Right lobe of liver (tissue), 4 donors: ENCODE measurements around the gene TMEM125.

Experiments
- POLR2A ChIP-seq: fragments of 450-650 bp; IDR thresholded peaks from one replicate; pipeline ENCODE4 v1.6.1; 2017; ENCODE audit warnings: antibody characterized with exemption, mild to moderate bottlenecking
- TF ChIP-seq, protein P1 (sequence below), 4 donors: fragments of 200-600 bp in 3 of 4; fragments of 450-650 bp in 1 of 4; IDR thresholded peaks; one replicate each; pipeline versions ENCODE4 v1.5.1 to v1.8.0; 2016 to 2022; ENCODE audit warnings: antibody characterized with exemption in 4 of 4, mild to moderate bottlenecking in 2 of 4
- donor health status: DM: no; HTN: no; CAD: no.
- donor health status: DM: no; HTN: no; CAD: no.
- donor health status: DM: no; HTN: yes; CAD: no.

DNA sequence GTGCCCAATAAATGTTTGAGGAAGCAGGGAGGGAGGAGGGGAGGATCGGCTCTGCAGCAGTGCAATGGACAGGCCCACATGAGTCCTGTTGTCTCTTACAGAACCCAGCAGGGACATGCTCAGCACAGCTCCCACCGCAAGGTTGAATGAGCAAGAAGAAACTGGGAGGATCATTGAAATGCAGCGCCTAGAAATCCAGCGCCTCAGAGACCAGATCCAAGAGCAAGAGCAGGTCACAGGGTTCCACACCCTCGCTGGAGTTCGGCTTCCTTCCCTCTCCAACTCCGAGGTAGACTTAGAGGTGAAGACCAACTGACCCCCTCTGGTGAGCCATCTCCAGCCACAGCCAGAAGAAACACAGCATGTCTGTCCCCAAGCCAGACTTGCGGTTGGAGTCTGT, 15.9 kb upstream of the TMEM125 start:
- no peak for TF ChIP-seq POLR2A
- TF ChIP-seq, protein P1, sequence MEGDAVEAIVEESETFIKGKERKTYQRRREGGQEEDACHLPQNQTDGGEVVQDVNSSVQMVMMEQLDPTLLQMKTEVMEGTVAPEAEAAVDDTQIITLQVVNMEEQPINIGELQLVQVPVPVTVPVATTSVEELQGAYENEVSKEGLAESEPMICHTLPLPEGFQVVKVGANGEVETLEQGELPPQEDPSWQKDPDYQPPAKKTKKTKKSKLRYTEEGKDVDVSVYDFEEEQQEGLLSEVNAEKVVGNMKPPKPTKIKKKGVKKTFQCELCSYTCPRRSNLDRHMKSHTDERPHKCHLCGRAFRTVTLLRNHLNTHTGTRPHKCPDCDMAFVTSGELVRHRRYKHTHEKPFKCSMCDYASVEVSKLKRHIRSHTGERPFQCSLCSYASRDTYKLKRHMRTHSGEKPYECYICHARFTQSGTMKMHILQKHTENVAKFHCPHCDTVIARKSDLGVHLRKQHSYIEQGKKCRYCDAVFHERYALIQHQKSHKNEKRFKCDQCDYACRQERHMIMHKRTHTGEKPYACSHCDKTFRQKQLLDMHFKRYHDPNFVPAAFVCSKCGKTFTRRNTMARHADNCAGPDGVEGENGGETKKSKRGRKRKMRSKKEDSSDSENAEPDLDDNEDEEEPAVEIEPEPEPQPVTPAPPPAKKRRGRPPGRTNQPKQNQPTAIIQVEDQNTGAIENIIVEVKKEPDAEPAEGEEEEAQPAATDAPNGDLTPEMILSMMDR (IDR thresholded peaks at IDR 0.05) = no peak
